ENCODE measurements around the gene PLOD2.

Gene PLOD2

GRCh38 chr3:146101538-146101937 is 59.4 kb downstream of the PLOD2 start:
- H3K4me2 ChIP-seq (ENCODE audit: low read length), result no peak overlapping the region
- H3K79me2 ChIP-seq (ENCODE audit: control insufficient read depth, low read length), result no peaks in the 10 kb centered on the region
- no peaks in the 10 kb centered on the region for H3K27me3 ChIP-seq (ENCODE audit: control insufficient read depth, low read length)
- no peak overlapping the region for H3K27ac ChIP-seq (ENCODE audit: low read depth, low read length)
- no peaks in the 10 kb centered on the region for H3K4me1 ChIP-seq (ENCODE audit: control insufficient read depth, low read length)
- H4K20me1 ChIP-seq (ENCODE audit: control insufficient read depth, insufficient read depth, low read depth, low read length), result no peaks in the 10 kb centered on the region
- no peaks in the 10 kb centered on the region for H3F3A ChIP-seq (ENCODE audit: control insufficient read depth, insufficient read depth)
- H3K9me2 ChIP-seq (replicated peaks; ENCODE audit: control insufficient read depth, low read length), result no peaks in the 10 kb centered on the region
- TF ChIP-seq EZH2phosphoT487 (IDR thresholded peaks at IDR 0.05; ENCODE audit: borderline replicate concordance, low read length) (no peak), CTCF (IDR thresholded peaks at IDR 0.05; ENCODE audit: low read depth, low read length, poor library complexity, severe bottlenecking) (no peak)
- H3K4me3 ChIP-seq (ENCODE audit: low read length), result no peak overlapping the region
- H3K9me3 ChIP-seq (ENCODE audit: control insufficient read depth, insufficient read depth, low read length), result no peaks in the 10 kb centered on the region
- no peaks in the 10 kb centered on the region for H3K36me3 ChIP-seq (ENCODE audit: control insufficient read depth, low read length)

GRCh38 chr3:146100825-146101444 is 60.0 kb downstream of the PLOD2 start:
- Histone ChIP-seq H3K79me2 (ENCODE audit: control insufficient read depth, low read length) (no peaks in the 10 kb centered on the region), H3K9me3 (ENCODE audit: control insufficient read depth, insufficient read depth, low read length) (no peaks in the 10 kb centered on the region), H3K27me3 (ENCODE audit: control insufficient read depth, low read length) (no peaks in the 10 kb centered on the region), H3K4me3 (ENCODE audit: low read length) (no peak overlapping the region), H3K4me2 (ENCODE audit: low read length) (no peak overlapping the region), H3K4me1 (ENCODE audit: control insufficient read depth, low read length) (no peaks in the 10 kb centered on the region), H4K20me1 (ENCODE audit: control insufficient read depth, insufficient read depth, low read depth, low read length) (no peaks in the 10 kb centered on the region), H3K27ac (ENCODE audit: low read depth, low read length) (no peak overlapping the region), H3K36me3 (ENCODE audit: control insufficient read depth, low read length) (no peaks in the 10 kb centered on the region), H3F3A (ENCODE audit: control insufficient read depth, insufficient read depth) (no peaks in the 10 kb centered on the region), H3K9me2 (replicated peaks; ENCODE audit: control insufficient read depth, low read length) (no peaks in the 10 kb centered on the region)
- TF ChIP-seq CTCF (IDR thresholded peaks at IDR 0.05; ENCODE audit: low read depth, low read length, poor library complexity, severe bottlenecking) (no peak), EZH2phosphoT487 (IDR thresholded peaks at IDR 0.05; ENCODE audit: borderline replicate concordance, low read length) (no peak)

- Histone ChIP-seq H3K27ac (ENCODE audit: low read depth, low read length) (no peak overlapping the region), H3K36me3 (ENCODE audit: control insufficient read depth, low read length) (no peaks in the 10 kb centered on the region), H3K79me2 (ENCODE audit: control insufficient read depth, low read length) (no peaks in the 10 kb centered on the region), H3K4me1 (ENCODE audit: control insufficient read depth, low read length) (no peaks in the 10 kb centered on the region), H3K4me2 (ENCODE audit: low read length) (no peak overlapping the region), H3K27me3 (ENCODE audit: control insufficient read depth, low read length) (no peaks in the 10 kb centered on the region), H3K9me3 (ENCODE audit: control insufficient read depth, insufficient read depth, low read length) (no peaks in the 10 kb centered on the region), H4K20me1 (ENCODE audit: control insufficient read depth, insufficient read depth, low read depth, low read length) (no peaks in the 10 kb centered on the region), H3K9me2 (replicated peaks; ENCODE audit: control insufficient read depth, low read length) (no peaks in the 10 kb centered on the region), H3F3A (ENCODE audit: control insufficient read depth, insufficient read depth) (no peaks in the 10 kb centered on the region), H3K4me3 (ENCODE audit: low read length) (no peak overlapping the region)
- TF ChIP-seq CTCF (IDR thresholded peaks at IDR 0.05; ENCODE audit: low read depth, low read length, poor library complexity, severe bottlenecking), result no peak
- TF ChIP-seq EZH2phosphoT487 (IDR thresholded peaks at IDR 0.05; ENCODE audit: borderline replicate concordance, low read length), result no peak
Measured at GRCh38 chr3:146100180-146100579, 60.8 kb downstream of the PLOD2 start.

Measured in DOHH2 (cell line).